ENCODE results near the gene ZSWIM1. TPM values are rescaled to one million over a fixed set of nuclear protein-coding genes. Genes with fewer than 3 reads are reported as not detected.

Gene ZSWIM1
- total RNA-seq = 7.2 and 10.7 TPM in 2 replicates

DNA sequence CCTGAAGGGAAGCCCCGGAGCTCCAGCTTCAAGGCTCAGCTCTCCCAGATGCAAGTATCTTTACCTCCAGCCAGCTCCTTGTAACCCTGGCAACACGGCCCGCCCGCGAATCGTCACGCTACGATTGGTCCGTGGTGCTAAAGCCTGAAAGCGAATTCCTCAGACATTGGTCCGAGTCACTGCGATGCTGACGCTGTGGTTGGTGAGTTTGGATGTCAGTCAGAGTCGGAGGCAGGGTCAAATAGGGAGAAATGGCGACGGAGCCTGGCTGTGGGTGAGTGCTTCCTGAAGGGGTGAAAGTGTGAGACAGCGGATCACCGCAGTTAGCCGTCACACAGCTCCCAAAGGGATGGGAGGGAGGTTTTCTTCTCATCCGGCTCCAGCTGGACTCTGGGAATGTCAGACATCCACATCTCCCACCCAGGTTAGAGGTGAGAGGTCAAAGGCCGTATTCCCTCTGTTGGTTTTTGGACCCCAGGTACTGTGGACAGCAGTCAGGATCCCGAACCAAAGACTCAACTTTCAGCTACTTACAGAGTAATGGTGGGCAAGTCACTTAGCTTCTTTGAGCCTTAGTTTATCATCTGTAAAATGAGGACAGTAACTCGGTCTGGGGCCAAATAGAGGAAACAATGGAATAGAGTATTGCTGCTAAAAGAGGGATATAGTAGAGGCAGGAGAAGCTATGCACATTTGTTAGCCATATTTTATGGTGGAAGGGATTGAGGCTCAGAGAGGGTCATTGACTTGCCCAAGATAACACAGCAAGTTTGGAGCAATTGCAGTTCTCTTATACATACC, at the start of gene ZSWIM1:
Gene ZSWIM1 (plus strand): TSS at position 240 of the 801 bp plus-strand sequence. CDS start 1,366 bp downstream, outside the sequence.

DNA sequence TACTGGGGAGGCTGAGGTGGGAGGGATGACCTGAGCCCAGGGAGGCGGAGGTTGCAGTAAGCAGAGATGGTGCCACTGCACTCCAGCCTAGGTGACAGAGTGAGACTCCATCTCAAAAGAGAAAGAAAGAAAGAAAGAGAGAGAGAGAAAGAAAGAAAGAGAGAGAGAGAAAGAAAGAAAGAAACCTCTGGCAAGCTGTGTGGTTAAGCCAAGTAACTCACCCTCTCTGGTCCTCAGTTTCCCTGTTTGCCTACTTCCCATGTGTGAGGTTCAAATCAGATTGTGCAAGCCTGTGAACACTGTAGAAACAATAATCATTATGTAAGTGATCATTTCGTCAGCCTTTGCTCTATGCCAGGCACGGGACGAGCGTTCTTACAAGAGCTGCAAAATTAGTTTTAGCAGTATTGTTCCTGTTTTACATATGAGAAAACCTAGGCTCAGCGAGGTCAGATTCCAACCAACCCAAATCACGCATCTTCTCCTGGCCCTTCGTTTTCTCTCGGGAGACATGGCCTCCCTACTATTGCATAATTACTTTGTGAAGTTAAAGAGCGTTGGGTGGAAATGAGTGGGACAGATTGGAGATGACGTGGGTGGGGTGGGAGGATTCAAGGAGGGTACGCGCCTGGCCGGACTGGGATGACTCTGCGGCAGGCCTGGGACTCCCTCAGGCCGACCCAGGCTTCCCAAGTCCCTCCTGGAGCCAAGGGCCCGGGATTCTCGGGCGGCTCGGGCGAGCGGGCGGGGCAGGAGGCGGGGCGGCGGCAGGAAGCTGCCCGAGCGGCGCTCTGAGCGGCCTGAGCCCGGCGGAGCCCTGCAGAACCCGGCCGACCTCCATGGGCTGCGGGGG, 47.8 kb upstream of the ZSWIM1 start, which contains the start of gene SNX21:
Gene SNX21 (plus strand): TSS at position 770 of the 853 bp plus-strand sequence. CDS start 121 bp downstream, outside the sequence.

DNA sequence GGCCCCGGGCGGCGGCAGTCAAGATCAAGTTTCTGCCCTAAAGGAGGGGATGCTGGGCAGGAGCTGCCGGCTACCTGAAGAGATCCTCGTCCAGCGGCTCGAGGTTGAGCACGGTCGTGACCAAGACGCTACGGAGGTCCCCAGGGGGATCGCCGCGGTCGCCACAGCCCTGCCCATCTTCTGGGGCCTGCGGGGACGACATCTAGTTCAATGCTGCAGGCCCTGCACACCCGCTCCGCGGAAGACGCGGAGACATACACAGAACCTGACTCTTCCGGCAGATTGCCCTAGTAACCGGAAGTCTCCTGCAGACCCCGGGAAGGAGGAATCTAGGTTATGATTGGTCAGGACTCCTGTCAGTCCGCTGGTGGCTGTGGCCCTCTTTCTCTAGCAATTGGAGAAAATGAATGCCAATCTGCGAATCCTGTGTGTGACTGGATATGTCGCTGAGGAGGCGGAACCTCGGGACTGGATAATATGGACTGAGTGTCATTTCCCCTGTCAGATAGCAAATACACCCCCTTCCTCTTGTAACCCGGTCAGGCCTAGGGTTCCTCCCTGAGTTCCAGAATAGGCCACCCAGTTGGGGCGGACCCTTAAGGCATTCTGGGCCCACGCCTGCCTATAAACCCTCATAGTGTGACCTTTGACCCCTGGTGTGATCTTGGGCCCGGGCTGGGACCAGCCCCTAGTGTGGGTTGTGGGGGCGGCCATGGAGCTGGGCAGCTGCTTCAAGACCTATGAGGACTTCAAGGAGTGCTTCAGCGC, 23.7 kb upstream of the ZSWIM1 start, which contains the start of the genes ACOT8 and ZSWIM3:
Gene ACOT8 (minus strand): TSS at position 279 of the 768 bp plus-strand sequence. CDS start 77 bp downstream, at position 202.
Gene ZSWIM3 (plus strand): TSS at position 501 of the 768 bp plus-strand sequence. CDS start 212 bp downstream, at position 713.

DNA sequence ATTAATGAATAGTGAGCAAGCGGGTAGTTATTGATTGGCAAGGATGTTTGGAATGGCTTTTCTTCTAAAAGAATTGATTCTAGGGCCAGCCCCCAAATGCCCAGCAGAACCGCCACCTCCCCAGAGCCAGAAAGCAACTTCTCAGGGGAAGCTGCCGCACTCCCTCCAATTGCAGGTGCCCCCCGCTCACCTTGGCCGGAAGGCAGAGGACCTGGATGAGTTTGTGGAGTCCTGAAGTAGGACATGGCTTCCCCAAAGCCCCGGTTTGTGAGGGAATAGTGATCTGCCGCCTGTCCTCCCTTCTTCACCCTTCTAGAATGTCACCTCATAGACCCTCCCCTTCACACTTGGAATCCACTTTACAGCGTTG, 6.3 kb downstream of the ZSWIM1 start, which contains the start of gene SPATA25:
Gene SPATA25 (minus strand): TSS at position 277 of the 370 bp plus-strand sequence. CDS start 32 bp downstream, at position 245.

DNA sequence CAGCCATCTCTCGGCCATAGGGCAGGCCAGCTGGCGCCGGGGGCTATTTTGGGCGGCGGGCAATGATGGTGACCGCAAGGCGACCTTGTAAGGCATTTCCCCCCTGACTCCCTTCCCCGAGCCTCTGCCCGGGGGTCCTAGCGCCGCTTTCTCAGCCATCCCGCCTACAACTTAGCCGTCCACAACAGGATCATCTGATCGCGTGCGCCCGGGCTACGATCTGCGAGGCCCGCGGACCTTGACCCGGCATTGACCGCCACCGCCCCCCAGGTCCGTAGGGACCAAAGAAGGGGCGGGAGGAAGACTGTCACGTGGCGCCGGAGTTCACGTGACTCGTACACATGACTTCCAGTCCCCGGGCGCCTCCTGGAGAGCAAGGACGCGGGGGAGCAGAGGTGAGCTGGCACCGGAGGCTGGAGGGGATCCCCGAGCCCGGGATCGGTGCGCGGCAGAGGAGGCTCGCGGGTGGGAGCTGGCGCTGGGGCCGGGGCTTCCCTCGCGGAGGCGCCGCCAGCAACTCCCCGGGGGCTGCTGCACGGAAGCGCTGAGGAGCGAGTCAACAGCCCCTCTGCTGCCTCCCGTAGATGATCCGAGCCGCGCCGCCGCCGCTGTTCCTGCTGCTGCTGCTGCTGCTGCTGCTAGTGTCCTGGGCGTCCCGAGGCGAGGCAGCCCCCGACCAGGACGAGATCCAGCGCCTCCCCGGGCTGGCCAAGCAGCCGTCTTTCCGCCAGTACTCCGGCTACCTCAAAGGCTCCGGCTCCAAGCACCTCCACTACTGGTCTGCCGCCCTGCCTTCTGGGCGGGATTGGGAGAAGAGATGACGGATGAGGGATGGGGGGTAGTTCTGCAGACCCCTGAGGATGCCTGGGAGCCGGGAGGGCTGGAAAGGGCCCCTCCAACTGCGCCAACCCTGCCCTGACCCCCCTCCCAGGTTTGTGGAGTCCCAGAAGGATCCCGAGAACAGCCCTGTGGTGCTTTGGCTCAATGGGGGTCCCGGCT, 10.3 kb downstream of the ZSWIM1 start, which contains the start of the genes CTSA and NEURL2:
Gene CTSA (plus strand): TSS at position 351 of the 999 bp plus-strand sequence. CDS start 234 bp downstream, at position 585.
Gene NEURL2 (minus strand): TSS at position 224 of the 999 bp plus-strand sequence. CDS start 217 bp downstream, at position 7.

DNA sequence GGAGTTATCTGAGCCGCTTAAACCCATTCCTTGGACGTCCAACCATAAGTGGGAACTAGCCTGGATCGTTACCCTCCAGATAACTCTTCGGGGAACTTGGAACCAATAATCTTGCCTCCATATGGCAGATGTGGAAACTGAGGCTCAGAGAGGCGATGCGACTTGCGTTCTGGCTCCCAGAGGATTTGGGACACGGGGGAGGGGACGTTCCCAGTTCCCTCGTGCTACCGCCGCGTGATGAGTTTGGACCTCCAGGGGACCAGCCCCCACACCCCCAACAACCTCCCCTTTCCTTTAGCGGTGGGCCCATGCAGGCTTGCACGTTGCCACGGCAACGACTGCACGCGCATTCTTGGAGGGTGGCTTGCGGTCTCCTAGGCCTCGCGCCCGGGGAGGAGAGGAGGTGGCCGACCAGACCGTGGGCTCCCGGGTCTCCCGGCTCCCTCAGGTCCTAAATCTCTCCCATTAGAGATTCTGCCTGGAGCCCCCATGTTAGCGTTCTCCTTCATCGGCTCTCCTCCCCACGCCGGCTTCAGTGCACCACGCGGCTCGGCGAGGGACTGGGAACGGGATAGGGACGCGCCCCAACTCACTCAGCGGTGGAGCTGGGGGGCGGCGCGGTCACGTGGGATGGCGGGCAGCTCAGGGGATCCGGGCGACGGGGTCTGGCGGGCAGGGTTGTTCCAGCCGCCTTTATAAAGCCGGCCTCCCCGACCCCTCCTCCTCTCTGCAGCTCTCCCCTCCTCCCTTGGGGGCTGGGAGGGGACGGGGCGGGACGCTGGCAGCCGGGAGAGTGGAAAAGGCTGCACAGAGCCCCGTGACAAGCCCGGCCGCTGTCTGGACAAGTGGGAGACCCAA, 30.7 kb downstream of the ZSWIM1 start, which contains the start of gene PLTP:
Gene PLTP (minus strand): TSS at position 670 of the 858 bp plus-strand sequence. CDS start 703 bp downstream, outside the sequence.

Other genes with a start within 250 kb of the ZSWIM1 start
- gene WFDC9, start 249.9 kb upstream of the ZSWIM1 start, total RNA-seq = not detected in 2 replicates
- not detected in 2 replicates for gene WFDC11, start 211.0 kb upstream of the ZSWIM1 start, total RNA-seq
- gene WFDC13, start 179.2 kb upstream of the ZSWIM1 start, total RNA-seq = not detected in 2 replicates
- not detected in 2 replicates for gene WFDC10B, start 176.2 kb upstream of the ZSWIM1 start, total RNA-seq
- not detected in 2 replicates for gene SPINT4, start 158.9 kb upstream of the ZSWIM1 start, total RNA-seq
- gene WFDC3, start 89.3 kb upstream of the ZSWIM1 start, total RNA-seq = 0.26 and 7.5 TPM in 2 replicates
- 26.4 and 28.7 TPM in 2 replicates for gene DNTTIP1, start 89.3 kb upstream of the ZSWIM1 start, total RNA-seq
- gene UBE2C, start 68.6 kb upstream of the ZSWIM1 start, total RNA-seq = 65.5 and 110 TPM in 2 replicates
- 0.24 TPM in 1 of 2 replicates, not detected in the other for gene TNNC2, start 53.9 kb upstream of the ZSWIM1 start, total RNA-seq
- gene SNX21, start 47.4 kb upstream of the ZSWIM1 start, total RNA-seq = 31.7 and 43.9 TPM in 2 replicates
- gene ACOT8, start 23.8 kb upstream of the ZSWIM1 start, total RNA-seq = 45.8 and 54.5 TPM in 2 replicates
- gene ZSWIM3, start 23.6 kb upstream of the ZSWIM1 start, total RNA-seq = 4.1 and 4.2 TPM in 2 replicates
- 0.72 and 1.2 TPM in 2 replicates for gene SPATA25, start 6.4 kb downstream of the ZSWIM1 start, total RNA-seq
- gene NEURL2, start 10.0 kb downstream of the ZSWIM1 start, total RNA-seq = 2.6 and 7.6 TPM in 2 replicates
- 93.3 and 101 TPM in 2 replicates for gene CTSA, start 10.1 kb downstream of the ZSWIM1 start, total RNA-seq
- gene PLTP, start 30.9 kb downstream of the ZSWIM1 start, total RNA-seq = 121 and 318 TPM in 2 replicates
- gene PCIF1, start 53.5 kb downstream of the ZSWIM1 start, total RNA-seq = 19.0 and 20.2 TPM in 2 replicates
- 8.8 and 17.7 TPM in 2 replicates for gene ZNF335, start 91.0 kb downstream of the ZSWIM1 start, total RNA-seq
- 0.39 TPM in 1 of 2 replicates, not detected in the other for gene MMP9, start 127.7 kb downstream of the ZSWIM1 start, total RNA-seq
- gene SLC12A5, start 148.0 kb downstream of the ZSWIM1 start, total RNA-seq = 0.08 TPM in 1 of 2 replicates, not detected in the other
- 16.0 and 24.2 TPM in 2 replicates for gene NCOA5, start 208.7 kb downstream of the ZSWIM1 start, total RNA-seq
- gene CD40, start 237.1 kb downstream of the ZSWIM1 start, total RNA-seq = 7.3 and 13.1 TPM in 2 replicates